NOMO-1 treated with dmso at 0.1 percent for 144 hours (cell line): Measurements from ENCODE around the gene CTRL.
"Not testable (repeated sequence)": the region's sequence is repeated elsewhere in the genome, so short reads cannot be mapped to it uniquely, and the experiment has no call there.

ENCODE experiments used
- DNase-seq: peaks from one replicate; lab custom pipeline; 2025; ENCODE audit not compliant: unreplicated experiment; lab: John Stamatoyannopoulos, UW

The CTRL gene

DNA sequence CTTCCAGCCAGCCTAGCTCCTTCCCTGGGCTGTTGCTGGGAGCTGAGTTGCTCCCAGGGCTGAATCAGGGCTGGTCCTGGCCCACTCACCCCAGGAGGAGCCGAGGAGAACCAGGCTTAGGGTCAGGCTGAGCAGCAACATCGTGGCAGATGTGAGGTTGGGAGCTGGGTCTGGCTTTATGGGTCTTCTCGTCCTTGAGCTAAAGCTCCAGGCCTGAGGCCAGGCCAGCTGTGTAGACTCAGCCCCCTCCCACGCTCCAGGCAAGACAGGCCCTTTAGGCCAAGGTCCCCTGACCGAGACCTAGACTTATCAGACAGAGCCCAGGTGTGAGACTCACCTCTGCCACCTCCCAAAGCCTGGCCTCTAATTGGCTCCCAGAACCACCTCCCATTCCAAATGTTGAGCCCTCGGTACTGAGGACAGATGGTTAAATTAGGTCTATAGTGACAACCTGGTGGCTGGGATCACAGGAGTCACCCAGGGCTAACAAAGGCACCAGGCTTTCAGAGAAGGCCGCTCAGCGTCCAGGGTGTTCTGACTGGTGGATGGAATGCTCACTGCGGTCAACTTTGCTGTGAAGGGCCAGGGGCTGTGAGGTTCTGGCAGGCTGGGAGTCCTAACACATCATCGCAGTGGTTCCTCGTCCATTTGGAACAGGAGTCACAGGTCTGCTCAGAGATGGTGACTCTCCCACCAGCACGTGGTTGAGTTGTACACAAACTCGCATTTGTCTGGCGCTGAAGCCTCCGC lies at the start of gene CTRL:
CTRL (minus strand) TSS at position 151 of the 750 bp plus-strand sequence; CDS start at position 141, 10 bp downstream.
- no peak for DNase-seq

DNA sequence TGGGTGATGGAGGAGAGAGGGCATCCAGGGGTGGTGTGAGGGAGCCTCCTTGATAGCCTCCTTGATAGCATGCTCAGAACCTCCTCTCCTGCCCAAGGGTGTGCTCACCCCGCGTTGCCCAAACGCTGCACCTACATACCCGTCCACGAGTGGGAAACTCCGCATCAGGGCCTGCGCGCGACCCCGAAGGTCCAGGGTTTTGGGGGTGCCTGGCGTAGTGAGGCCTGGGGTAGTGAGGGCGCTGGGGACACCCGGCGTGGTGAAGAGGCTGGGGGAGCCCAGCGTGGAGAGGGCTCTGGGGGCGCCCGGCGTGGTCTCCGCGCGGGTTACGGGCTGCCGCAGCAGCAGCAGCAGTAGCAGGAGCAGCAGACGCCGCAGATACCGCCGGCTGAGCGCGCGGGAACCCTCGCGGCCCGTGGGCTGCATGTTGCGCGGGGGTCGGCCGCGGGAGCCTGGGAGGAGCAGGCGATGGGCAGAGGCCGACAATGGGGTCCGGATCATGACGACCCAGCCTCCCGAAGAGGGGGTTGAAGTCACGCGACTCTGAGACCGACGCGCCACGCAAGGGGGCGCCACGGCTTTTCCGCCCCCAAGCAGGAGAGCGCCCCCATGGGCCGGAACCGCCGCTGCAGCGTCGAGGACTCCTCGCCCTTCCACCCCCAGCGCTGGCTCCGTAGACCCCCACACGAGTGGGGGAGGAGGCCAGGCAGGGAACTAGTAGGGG lies 48.5 kb upstream of the CTRL start, which contains the start of gene DPEP3:
DPEP3 (minus strand) TSS at position 545 of the 724 bp plus-strand sequence; CDS start at position 426, 119 bp downstream.
- DNase-seq, result peak; percentile 28

DNA sequence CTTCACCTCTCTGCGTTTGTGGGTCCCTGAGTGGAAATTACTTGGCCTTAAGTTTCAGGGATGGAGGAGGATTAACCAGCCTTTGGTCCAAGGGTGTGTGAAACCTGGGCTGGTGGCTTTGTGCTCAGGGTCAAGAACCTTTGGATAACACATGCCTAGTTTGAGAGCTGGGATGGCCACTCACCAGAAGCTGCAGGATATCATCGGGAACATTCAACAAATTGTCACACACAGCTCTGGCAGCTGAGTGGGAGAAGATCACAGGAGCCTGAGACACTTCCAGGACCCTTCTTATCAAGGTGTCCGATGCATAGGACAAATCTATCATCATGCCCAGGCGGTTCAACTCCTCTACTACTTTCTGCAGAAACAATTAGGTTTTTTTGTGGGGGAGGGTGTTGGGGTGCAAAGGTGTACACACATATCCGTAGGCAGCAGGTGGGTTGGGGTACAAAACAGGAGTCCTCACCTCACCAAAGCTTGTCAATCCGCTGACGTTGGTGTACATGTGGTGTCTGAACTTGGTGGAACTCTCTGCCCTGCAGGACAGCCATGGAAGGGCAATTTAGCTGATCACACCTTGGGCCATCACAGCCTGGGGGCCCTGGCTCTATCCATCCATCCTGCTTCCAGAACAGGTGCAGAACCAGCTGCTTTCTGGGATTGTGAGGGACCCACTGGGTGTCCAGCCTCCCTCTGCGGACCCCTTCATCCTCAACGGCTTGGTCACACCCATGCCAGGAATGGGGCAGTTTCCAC lies 46.0 kb upstream of the CTRL start:
- no peak for DNase-seq

DNA sequence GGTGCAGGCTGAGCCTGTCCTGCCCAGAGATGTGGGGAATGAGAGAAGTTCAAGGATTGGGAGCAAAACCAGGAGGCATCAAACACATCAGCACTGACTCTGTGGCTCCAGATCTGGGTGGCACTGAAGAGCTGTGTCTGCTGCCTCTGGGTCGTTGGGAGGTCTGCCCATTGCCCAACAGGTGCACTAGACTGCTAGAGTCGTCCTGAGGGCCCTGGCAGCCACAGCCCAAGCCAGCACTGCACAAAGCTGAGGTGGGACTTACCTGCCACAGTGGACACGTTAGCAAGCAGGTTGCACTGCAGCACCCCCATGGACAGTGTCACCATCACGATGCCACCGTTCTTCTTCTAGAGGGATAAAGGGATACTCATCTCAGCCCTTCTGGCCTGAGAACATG lies 45.3 kb upstream of the CTRL start:
- no peak for DNase-seq

DNA sequence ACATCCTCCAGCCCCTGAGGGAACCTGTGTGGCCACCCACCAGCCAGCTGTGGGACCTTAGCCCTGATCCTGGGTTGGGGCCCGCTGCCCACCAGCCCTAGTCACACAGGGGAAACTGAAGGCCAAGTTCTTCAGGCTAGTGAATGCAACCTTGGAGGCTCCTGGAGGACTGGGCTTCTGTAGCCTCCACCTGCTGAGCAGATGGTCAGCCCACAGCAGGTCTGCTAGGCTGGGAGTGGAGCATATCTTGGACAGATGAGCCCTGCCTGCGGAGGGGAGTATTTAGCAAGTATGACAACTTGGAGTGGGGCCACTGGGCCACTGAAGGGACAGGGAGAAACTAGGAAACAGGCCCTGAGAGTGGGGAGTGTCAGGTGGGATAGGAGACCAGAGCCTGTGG lies 44.5 kb upstream of the CTRL start:
- DNase-seq, result no peak

DNA sequence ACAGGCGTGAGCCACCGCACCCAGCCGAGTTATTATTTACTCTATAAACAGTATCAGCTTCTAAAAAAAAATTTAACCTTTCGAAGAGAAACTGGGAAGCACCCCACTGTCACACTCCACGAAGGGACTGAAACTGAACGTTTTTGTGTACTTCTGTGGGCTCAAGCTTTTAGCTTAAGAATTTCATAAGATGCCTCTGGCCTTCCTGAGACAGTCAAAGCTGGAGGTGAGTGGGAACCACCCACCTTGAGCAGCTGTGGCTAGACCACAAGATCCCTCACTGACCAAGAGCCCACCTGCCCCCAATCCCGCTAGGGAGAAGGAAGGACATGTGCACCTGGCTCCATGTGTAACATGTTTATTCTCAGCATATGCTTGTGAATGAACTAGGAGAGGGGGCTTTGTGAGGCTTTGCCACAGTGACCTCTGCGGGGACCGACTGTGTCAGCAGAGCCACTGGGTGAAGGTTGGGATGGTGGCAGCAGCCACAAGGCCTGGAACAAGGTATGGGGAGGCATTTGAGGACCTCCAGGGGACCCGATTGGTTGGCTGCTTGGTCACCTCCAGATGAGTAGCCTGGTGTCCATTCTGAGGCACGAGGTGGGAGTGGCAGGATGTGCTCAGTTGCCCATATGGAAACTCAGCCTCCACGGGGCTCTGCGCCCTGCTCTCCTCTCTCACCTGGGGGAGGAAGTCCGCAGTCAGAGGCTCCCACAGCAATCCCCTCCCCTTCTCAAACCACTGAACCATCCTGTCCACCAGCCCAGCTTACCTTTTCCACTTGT lies 43.9 kb upstream of the CTRL start:
- no peak for DNase-seq

DNA sequence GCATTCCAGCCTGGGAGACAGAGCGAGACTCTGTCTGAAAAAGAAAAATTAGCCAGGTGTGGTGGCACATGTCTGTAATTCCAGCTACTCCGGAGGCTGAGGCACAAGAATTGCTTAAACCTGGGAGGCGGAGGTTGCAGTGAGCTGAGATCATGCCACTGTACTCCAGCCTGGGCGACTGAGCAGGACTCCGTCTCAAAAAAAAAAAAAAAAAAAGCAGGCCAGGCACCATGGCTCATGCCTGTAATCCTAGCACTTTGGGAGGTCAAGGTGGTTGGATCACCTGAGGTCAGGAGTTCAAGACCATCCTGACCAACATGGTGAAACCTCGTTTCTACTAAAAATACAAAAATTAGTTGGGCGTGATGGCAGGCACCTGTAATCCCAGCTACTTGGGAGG lies 40.6 kb upstream of the CTRL start:
- not testable (repeated sequence) for DNase-seq

DNA sequence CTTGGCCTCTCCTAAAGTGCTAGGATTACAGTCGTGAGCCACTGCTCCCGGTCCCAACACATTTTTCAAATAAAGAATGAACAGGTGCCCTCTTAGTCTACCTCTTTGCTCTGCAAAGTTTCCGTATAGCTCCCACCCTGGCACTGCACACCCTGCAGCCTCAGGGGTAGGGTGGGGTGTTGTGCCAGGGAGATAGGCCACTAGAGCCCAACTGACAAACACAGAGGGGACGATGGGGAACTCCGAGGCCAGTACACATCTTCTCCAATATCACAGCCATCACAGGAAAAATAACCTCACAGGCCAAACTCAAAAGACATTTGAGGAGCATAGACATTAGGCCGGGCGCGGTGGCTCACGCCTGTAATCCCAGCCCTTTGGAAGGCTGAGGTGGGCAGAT lies 39.4 kb upstream of the CTRL start:
- DNase-seq, result no peak

DNA sequence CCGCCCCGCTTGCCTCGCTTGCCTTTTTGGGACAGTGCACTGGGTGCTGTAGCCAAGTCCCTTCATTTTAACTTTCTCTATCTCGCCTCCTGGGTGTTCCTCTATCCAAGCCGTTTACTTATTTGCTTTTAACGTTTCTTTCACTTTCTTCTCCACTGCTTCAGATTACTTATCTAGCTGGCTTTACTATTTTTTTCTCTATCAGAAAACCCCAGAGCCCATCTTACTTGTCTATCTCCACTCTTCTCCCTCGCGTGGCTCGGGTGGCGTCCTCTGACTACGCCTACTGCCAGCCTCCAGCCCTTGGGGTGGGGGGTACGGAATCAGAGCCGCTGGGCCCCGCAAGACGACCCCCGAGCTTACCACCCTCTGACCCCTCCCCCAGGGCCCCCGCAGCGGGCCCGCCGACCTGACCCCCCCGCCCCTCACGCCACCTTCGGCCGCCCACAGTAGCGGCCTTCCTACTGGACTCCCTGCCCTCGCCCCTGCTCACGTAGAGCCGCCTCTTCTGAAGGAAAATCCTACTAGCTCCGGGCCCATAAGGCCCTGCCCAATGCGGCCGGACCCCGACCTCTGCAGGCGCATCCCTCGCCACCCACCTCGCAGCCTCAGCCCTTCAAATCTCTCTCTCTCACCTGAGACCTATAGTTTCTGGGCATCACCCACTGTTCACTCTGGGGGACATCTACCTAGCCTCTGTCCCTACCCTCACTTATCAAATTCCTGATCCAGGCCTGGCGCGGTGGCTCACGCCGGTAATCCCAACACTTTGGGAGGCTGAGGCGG lies 37.8 kb upstream of the CTRL start:
- DNase-seq, result no peak

DNA sequence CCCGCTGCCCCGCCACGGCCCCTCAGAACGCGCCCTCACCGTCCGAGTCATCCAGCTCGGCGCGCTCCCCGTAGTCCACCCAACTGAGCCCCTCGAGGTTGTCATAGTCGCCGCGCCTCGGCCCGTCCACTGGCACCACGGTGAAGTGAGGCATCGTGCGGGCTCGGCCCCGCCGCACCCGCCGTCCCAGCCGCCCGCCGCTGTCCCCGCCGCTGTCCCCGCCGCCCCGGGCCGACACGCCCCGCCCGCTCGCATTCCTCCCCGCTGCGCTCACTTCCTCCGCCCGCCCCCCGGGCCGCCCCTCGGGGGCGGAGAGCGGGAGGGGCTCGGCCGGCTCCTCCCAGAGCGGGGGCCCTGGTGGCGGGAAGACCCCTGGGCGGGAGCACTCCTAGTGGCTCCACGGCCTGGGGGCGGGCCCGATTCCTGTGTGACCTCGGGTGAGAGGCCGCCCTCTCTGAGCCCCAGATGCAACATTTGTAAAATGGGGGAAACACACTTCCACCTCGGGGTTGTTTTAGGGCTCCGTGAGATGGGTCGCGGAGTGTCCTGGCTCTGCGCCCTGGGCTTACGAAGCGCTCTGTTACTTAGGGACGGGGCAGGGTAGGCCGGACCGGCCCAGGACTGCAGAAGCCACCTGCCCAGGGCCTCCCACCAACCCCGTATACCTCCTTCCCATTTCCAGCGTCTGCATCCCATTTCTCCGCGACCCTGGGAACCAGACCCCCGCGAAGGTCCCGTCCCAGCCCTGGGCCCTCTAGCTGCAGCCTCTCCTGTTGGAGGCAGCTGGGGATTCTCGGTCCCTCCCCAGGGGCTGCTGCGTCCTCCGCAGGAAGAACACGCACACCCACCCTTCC lies 37.0 kb upstream of the CTRL start, which contains the start of gene SLC12A4:
SLC12A4 (minus strand) TSS at position 238 of the 854 bp plus-strand sequence; CDS start at position 154, 84 bp downstream.
- peak; percentile 71 for DNase-seq

DNA sequence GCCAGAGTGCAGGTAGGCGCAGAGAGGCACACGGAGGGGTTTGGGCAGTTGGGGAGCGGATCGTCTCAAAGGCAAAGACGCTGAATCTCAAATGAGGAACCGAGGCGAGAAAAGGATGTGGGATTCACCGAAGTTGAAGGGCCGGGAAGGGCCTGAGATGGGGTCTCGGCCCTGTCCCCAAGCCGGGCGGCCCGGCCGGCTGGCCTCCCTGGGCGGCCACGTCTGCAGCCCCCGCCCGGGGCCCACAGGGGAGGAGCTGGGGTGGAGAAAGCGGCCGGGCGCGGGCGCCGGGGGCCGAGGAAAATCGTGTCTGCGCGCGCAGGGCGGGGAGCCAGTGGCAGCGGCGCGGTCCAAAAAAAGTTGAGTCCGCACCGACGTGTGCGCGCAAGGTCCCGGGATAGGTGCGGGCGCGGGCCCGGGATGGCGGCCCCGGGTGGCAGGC lies 36.3 kb upstream of the CTRL start:
- peak; percentile 18 for DNase-seq

DNA sequence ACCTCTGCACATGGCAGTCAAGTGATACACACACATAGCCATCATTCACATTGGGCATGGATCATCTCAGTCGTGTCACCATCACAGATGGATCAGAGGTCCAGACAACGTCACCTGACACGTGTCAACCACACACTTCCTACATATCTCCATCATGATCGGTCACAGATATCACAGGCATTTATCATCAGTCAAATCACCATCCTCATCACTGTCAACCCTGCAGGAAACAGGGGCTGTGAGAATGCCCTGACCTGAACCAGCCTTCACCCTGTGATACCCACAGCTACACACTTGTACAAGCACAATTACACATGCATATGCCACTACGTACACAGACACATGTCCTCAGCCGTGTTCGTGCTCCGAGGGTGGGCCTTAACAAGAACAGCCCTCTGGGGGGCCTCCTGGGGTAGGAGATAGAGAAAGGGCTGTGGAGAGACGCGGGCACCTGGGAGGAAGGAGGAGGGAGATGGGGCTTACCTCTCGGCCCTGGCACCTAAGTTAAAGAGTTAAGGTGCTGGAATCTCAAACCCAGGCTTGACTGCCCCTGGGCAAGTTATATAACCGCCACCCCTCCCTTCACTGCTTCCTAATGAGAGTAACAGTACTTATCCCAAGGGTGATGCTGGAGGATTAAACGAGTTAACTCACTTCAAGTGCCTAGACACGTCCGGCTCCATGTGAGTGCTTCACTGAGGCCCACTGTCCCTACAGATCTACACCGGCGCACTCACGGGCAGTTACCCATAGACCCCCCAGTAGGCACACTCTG lies 35.7 kb upstream of the CTRL start:
- DNase-seq, result no peak

DNA sequence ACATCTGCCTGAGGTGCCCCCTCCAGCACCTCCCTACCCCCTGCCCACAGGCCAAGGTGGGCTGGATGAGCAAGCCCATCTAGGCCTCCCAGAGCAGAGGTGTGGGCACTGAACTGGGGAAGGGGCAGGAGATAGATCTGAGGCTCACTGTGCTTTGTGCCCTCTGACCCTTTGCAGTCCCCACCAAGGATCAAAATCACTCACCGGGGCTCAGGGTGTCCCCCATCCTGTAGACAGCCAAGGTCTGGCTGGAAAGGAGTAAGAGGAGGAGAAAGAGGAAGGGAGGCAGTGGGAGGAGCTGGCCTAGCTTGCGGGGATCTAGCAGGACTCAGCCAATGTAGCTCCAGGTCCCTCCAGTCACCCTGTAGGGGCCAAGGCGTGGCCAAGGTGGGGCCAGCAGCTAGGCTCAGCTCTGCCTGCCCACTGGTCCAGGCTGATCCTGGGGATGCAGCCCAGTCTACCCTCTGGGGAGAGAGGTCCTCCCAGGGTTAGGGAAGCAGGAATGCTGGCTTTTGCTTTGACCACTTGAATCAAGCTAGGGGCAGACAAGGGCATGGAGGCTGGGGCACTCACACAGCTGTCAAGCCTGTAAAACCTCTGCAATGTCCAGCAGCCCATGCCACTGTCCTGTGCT lies 35.0 kb upstream of the CTRL start:
- DNase-seq, result peak; percentile 21

DNA sequence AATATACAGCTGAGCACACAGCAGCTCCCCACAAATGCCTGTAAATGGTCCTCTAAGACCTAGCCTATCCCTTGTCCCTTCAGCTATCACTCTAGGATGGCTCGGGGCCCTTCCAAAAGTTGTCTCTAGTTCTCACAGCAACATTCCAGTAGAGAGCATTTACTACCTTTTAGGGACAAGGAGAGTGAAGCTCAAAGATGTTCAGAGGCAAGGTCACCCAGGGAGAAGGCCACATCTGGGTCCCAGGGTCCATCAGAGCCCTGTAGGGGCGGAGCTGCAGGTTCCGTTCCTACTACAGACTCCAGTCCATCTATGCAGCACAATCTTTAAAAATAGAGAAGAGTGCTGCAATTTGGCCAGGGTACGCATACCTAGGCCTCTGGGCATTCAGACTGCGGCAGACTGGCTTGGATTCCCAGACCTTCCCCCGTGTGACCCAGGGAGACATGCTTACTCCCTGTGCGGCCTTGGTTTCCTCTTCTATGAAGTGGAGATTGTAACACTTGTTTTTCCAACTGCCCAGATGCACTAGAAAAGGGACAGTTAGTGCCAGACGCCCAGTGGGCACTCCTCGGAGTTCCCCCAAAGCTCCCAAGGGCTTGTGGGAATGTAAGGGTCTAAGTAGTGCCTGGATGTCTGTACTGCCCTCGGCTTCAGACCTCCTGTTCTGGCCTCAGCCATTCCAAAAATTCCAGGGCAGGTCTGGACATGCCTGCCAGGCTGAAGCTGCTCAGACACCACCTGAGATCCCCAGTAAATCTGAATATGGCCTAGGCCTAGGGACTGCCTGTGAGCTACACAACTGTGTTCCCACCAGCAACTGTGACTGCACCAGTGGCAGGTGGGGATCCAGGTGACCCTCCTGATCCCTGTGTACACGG lies 34.2 kb upstream of the CTRL start:
- no peak for DNase-seq

DNA sequence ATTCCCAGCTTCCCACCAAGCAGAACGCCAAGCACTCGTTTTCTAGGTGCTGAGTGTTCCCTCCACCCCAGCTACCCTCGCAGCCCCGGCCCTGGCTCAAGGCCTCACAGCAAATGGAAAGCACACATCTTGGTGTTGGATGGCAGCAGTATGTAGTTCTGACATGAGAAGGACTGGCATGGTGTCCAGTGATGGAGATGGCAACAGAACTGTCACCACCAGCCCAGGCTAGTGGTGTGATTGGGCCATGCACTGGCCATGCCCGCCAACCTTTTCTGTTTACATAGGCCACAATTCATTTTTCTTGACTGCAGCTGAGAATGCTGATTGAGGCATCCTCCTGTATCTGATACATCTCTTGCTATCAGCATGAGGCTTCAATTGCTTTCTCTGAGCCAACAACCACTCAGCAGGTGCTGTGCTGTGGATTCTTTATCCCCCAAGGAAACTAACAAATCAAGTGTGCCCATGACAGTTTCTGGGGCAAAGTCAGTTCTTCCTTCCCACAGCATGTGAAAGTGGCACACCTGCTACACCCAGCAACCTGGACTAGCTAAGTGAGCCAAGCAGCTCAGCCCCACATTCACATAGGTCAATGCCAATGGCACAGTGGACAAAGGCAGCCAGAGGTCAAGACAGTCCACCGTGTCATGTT lies 32.9 kb upstream of the CTRL start:
- DNase-seq, result no peak

DNA sequence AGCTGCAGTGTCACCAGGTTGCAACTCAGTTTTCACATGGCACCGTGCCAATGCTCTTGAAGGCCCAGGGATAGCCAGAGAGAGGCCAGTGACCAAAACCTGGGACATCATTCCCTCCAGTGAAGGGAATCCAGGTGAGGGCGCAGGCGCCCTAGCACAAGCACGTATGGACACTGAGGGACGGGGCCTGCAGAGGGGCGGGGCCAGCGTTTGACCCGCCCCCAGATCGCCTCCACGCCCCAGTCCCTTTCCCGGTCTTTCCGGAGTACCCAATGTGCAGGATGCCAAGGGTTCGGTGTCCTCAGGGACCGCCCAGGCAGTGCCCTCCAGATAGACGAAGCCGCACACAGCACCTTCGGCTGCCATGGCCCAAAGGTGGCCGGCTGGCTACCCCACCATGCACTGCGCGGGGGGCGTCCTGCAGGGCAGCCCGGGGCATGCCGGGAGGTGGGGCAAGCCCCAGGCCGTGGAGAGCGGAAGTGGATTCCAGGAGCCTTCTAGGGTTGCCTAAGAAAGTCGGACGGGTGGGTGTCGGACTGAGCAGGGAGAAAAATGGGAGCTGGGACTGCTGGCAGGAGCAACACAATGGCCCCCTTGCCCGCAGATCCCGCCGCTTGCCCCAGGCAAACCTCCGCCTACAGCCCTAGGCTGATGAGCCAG lies 32.1 kb upstream of the CTRL start:
- DNase-seq, result no peak
